HG03354 (cell line): ENCODE data around the gene PLA1A.
A peak's percentile ranks its signal among the peaks of the same experiment; 100 is the strongest.

Experiments used
- ATAC-seq: cut with Tn5 transposase; IDR thresholded peaks from one replicate; pipeline ENCODE4 v1.9.1; 2021; ENCODE audit warnings: mild to moderate bottlenecking; ENCODE audit not compliant: unreplicated experiment, poor library complexity, severe bottlenecking

Gene PLA1A

DNA sequence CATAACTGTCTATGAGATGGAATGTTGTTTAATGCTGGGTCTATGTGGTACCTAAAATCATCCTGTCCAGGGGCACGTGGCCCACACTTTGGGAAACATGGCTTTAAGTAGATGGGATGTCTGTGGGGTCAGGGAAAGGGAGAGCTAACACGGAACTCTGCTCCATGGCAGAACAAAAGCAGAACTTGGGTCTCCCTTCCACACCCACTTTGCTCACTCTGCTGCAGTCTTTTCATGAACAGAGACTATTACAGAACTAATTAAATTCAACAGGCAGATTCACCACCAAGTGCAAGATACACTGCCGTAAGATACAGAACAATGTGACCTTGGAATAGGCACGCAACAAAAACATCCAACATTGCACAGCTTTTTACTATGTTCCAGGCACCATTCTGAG, 34.5 kb downstream of the PLA1A start:
- ATAC-seq: no peak

DNA sequence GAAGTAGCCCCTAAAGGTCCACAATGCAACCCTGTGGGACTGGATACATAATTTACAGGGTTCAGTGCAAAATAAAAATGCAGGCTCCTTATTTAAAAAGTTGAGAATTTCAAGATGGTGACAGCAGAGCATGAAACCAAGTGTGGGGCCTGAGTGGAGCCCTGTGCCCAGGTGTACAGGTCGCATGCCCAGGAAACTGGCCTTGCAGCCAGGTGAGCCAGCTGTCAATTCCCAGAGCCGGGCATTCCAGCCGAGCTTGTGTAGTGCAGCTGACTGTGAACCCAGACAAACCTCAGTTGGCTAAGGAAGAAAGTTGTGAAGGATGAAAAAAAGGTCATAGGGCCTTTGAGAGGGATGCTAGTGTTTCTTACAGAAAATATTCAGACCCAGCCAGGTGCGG, 35.1 kb downstream of the PLA1A start:
- ATAC-seq: no peak

DNA sequence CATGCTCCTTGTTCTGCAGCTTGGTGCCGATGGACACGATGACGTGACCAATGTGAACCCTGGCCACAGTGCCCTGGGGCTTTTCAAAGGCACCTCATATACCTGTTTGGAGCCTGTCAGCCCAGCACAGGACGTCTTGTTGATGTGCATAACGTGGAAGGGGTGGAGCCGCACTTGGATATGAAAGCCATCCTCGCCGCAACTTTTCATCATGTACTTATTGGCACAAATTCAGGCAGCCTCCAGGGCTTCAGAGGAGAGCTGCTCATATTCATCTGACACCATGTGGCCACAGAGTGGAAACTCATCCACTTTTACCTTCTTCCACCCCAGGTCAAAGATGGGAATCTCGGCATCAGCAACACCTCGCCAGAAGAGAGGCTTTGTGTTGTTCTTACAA, 38.0 kb downstream of the PLA1A start:
- no peak for ATAC-seq

DNA sequence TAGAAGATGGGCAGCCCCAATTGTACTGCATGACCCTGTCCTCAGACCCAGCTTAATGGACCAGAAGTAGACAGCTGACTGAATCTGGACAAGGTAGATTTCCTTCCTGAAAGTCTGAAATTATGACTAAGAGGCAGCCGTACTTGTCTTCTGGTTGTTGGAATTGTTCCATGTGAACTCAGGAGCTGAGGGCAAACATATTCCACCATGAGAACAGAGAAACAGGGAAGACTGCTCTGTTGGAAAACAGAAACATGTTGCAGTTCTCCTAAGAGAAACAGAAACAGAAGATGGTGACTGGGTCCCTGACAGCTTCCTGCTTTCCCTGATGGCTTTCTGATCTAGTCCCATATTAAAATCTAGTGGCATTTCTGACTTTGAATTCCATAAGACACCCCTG, 38.6 kb downstream of the PLA1A start:
- no peak for ATAC-seq

DNA sequence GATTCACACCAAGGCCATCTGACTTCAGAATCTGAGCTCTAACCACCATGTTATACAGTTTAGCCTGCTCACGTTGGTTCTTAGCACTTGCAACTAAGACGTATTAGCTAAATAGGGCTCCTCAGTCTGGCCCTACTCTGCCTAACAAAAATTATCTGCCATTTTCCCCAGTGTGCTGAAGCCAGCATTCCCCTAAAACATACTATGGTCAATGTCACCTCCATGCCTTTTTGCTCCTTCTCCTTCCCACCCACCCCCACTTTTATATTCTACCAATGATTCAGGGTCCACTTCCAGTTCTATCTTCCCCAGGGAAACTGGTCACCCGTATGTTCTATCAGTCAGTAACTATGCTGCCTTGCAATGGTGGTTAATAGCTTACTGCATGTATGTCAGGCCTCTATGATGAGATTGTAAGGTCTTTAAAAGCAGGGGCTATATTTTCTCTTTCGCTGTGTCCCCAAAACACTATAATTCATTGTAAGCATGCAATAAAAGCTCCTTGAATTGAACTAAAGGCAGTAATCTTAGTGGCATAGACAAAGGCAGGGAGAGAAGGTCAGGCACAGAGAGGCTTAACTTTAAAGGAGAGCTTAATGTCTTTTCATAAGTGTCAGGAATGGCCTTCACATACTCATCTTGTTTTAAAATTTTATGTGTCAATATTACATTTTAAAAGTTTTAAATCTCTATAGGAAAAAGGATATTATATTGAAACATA, 39.4 kb downstream of the PLA1A start:
- no peak for ATAC-seq

DNA sequence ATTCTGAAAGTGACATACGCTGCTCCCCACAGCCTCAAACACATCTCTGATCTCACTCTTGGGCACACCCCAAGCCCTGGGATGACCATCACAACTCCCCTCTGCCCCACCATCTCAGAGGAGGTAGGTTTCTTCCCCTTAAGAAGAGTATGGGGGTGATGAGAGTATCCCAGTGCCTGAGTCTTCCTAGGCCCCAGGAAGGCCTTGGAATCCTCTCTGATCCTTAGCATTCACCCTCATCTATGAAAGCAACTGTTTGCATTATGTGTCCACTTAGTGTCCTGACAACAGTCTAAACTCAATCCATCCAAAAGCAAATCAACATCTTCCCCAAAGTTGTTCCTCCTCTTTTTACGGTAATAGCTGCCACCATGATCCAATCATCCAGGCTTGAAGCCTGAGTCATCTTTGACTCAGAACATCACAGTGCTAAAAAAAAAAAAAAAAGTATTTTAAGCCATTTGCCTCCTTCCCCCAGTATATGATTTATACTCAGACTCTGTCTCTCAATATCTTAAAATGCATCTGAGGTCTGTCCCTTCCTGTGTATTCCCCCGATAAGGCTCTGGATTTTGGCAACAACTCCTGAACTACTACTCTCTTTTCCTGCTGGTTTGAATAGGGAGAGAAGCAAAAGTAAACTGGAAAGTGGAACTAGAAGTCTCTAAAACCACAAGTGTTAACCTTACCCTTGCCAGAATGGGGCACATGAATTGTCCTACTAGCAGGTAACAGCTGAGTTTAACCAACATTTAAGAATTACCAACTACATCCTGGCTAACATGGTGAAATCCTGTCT, 40.2 kb downstream of the PLA1A start:
- peak; percentile 45 for ATAC-seq

DNA sequence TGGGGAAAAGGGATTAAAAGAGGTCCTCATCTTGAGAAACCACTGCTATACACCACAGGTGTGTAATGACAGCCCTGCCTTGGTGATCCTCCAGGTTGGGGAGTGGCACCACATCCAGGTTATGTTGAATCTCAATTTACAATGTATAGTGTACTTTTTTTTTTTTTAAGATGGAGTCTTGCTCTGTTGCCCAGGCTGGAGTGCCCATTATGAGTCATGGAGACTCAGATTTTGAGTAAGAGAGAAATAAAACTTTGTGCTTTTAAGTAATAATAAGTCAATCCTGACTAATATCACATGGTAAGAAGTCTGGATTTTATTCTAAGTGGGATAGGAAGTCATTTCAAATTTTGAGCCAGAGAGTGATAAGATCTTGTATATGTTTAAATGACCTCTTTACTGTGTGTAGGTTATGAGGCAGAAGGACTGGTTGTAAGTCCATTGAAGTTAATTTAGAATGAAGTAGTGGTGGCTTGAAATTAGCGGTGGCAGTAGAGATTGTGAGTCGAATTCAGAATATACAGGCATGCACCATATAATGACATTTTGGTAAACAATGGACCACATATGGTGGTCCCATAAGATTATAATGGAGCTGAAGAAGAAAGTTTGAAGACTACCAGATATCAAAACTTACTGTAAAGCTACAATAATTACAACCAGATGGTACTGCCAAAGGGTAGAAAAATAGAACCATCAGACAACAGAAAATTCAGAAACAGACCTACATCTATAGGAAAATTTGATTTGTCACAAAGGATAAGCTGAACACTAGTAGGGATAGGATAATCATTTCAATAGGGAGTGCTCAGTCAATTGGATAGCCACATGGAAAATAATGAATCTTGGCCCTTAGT, 42.0 kb downstream of the PLA1A start:
- no peak for ATAC-seq

DNA sequence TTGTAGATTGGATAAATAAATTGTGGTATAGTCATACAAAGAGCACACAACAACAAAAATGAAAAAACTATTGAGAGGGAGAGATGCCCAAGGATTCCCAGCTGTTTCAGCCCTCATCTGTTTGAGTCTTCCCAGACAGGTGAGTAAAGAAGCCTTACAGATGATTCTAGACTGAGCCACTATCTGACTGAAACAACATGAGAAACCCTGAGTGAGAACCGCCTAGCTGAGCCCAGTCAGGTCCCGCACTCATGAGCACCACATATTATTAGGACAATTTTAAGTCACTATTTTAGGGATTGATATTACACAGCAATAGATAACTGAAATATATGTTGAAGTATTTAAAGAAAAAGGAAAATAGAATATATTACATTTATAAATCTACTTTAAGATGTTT, 43.7 kb downstream of the PLA1A start:
- no peak for ATAC-seq

GRCh38 chr3:119642746-119643473, 45.2 kb downstream of the PLA1A start:
- ATAC-seq: no peak

GRCh38 chr3:119643528-119643927, 45.8 kb downstream of the PLA1A start:
- ATAC-seq: no peak

DNA sequence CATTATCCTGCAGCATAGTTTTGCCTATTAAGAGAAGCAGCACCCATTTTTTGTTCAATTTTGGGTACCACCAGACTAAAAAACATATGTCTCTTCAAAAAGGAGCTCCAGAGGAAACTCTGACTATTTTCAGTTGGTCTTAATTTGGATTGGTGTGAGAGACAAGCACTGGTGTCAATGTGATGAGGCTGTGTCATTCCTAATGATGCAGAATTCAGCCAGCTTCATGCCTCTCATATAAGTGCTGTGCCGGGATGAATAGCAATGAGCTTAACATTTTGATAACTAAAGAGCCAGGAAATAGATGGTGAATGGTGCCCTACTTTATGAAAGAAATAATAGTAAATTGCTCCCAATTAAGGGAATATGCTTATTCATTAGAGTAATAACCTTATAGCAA, 46.8 kb downstream of the PLA1A start:
- ATAC-seq: no peak

GRCh38 chr3:119645813-119646212, 48.1 kb downstream of the PLA1A start:
- no peak for ATAC-seq

DNA sequence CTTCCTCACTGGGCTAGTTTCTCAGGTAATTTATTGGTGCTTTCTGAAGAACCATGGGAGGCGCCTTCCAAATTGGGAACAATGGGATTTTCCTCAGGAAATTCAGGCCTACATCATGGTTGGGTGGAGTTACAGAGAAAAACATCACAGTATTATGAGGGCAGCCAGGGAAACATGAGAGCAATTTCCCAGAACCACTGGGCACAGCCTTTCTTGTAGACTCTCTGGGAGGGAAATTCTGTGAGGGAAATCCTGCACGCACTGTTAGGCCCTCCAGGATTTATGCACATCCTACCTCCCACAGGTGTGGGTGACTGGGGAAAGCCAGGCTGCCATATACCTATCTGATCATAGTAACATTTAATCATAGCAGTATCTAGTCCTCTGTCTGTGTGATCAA, 49.5 kb downstream of the PLA1A start:
- no peak for ATAC-seq

- no peak for ATAC-seq
Observed at GRCh38 chr3:119647843-119648575, 50.3 kb downstream of the PLA1A start.

GRCh38 chr3:119649761-119650160, 52.1 kb downstream of the PLA1A start:
- ATAC-seq: no peak

GRCh38 chr3:119652306-119653033, 54.8 kb downstream of the PLA1A start:
- ATAC-seq: no peak

DNA sequence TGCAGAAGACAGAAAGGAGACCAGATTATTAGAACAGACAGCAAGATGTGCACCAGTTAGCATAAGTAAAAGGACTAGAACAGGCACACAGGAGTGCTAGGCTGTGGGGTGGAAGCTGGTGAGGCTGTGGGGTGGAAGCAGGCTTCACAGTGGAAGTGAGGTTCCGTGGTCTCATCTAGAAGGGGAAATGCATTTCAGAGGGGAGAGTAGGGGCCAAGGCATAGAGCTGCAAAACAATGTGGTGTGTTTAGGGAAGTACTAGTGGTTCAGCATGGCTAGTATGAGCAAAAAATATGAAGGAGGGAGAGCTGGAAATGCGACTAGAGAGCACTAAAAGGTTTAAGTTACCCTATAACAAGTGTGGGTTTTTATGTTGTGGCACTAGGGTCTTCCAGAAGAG, 56.2 kb downstream of the PLA1A start:
- no peak for ATAC-seq

- ATAC-seq: no peak
Observed at GRCh38 chr3:119657887-119658702, 60.4 kb downstream of the PLA1A start.
